WTC11 (cell line): Measurements from ENCODE around the gene LIMS2. TPM values are rescaled to one million over a fixed set of nuclear protein-coding genes. Genes with fewer than 3 reads are reported as not detected.

ENCODE experiments used
- ATAC-seq: fragments of 200-7000 bp; cut with Tn5 transposase; 2 replicates; pipeline ENCODE4 v1.10.0; 2021; ENCODE audit warnings: mild to moderate bottlenecking, moderate library complexity
- CTCF ChIA-PET: fragments of 300-600 bp; sonication (Branson Sonifier 250); formaldehyde crosslinking; loops from one replicate; lab custom pipeline; 2021; ENCODE audit warnings: antibody characterized with exemption; lab: Charles Lee
- POLR2A ChIA-PET: fragments of 350-600 bp; sonication (Branson Sonifier 250); formaldehyde crosslinking; loops from one replicate; lab custom pipeline; 2021; ENCODE audit warnings: antibody characterized with exemption; lab: Charles Lee
- DNase-seq: peaks from one replicate; pipeline ENCODE4 v3.0.0; 2021; ENCODE audit warnings: low spot score
- H3K27ac Mint-ChIP-seq: 2 replicates; pipeline ENCODE4 v1.8.0; 2021; ENCODE audit warnings: mixed read lengths
- H3K27me3 Mint-ChIP-seq: 2 replicates; pipeline ENCODE4 v1.8.0; 2021; ENCODE audit warnings: low read depth, mild to moderate bottlenecking, moderate library complexity, mixed read lengths
- H3K36me3 Mint-ChIP-seq: 2 replicates; pipeline ENCODE4 v1.8.0; 2021; ENCODE audit warnings: mixed read lengths
- H3K4me1 Mint-ChIP-seq: 2 replicates; pipeline ENCODE4 v1.8.0; 2022; ENCODE audit warnings: mixed read lengths
- H3K4me3 Mint-ChIP-seq: 2 replicates; pipeline ENCODE4 v1.8.0; 2021; ENCODE audit warnings: mild to moderate bottlenecking, moderate library complexity, mixed read lengths
- H3K9me3 Mint-ChIP-seq: 2 replicates; pipeline ENCODE4 v1.8.0; 2021; ENCODE audit warnings: mixed read lengths
- ATF1 ChIP-seq: sonication (generic); formaldehyde crosslinking; IDR thresholded peaks from 2 replicates; pipeline ENCODE4 v1.8.1; 2023; ENCODE audit warnings: mild to moderate bottlenecking, moderate library complexity, missing genetic modification reagents
- ESRRA ChIP-seq: sonication (generic); formaldehyde crosslinking; IDR thresholded peaks from 2 replicates; pipeline ENCODE4 v1.8.1; 2022; ENCODE audit warnings: mild to moderate bottlenecking, missing genetic modification reagents, borderline replicate concordance
- GTF2I ChIP-seq: fragments of 250-450 bp; sonication (Bioruptor Pico); conservative IDR thresholded peaks from 2 replicates; pipeline ENCODE4 v1.4.0; 2021; ENCODE audit warnings: mild to moderate bottlenecking
- JAZF1 ChIP-seq: fragments of 250-450 bp; sonication (Bioruptor Pico); IDR thresholded peaks from 2 replicates; pipeline ENCODE4 v1.9.0; 2021; ENCODE audit warnings: moderate library complexity, mild to moderate bottlenecking, inconsistent platforms
- JUN ChIP-seq: sonication (generic); formaldehyde crosslinking; IDR thresholded peaks from 2 replicates; pipeline ENCODE4 v1.8.0; 2023; ENCODE audit warnings: mild to moderate bottlenecking, missing genetic modification reagents
- PREB ChIP-seq: sonication (generic); formaldehyde crosslinking; IDR thresholded peaks from 2 replicates; pipeline ENCODE4 v1.8.1; 2022; ENCODE audit warnings: mild to moderate bottlenecking, missing genetic modification reagents, moderate library complexity, borderline replicate concordance
- TEAD1 ChIP-seq: sonication (generic); formaldehyde crosslinking; IDR thresholded peaks from 2 replicates; pipeline ENCODE4 v1.8.0; 2022; ENCODE audit warnings: mild to moderate bottlenecking, missing genetic modification reagents
- TEAD4 ChIP-seq: sonication (generic); formaldehyde crosslinking; IDR thresholded peaks from 2 replicates; pipeline ENCODE4 v1.8.0; 2022; ENCODE audit warnings: mild to moderate bottlenecking, missing genetic modification reagents
- USF2 ChIP-seq: sonication (generic); formaldehyde crosslinking; IDR thresholded peaks from 2 replicates; pipeline ENCODE4 v1.8.1; 2023; ENCODE audit warnings: mild to moderate bottlenecking, missing genetic modification reagents, moderate library complexity
- ZBTB43 ChIP-seq: sonication (generic); formaldehyde crosslinking; IDR thresholded peaks from 2 replicates; pipeline ENCODE4 v1.8.1; 2023; ENCODE audit warnings: mild to moderate bottlenecking, missing genetic modification reagents
- ZNF263 ChIP-seq: sonication (generic); formaldehyde crosslinking; IDR thresholded peaks from 2 replicates; pipeline ENCODE4 v1.8.1; 2022; ENCODE audit warnings: low read depth, mild to moderate bottlenecking, moderate library complexity, missing genetic modification reagents
- ZNF532 ChIP-seq: fragments of 250-450 bp; sonication (Bioruptor Pico); IDR thresholded peaks from 2 replicates; pipeline ENCODE4 v1.9.0; 2021; ENCODE audit warnings: mild to moderate bottlenecking, borderline replicate concordance
- total RNA-seq: library from RNA; stranded (reverse); gene quantifications from 3 replicates; pipeline ENCODE4 v1.2.3, GENCODE V29; 2021
- TF ChIP-seq, protein P1 (sequence below): sonication (generic); formaldehyde crosslinking; conservative IDR thresholded peaks from 2 replicates; pipeline ENCODE4 v1.8.1; 2023; ENCODE audit warnings: mild to moderate bottlenecking, low read depth, missing genetic modification reagents, moderate library complexity
- TF ChIP-seq, protein P2 (sequence below): sonication (generic); formaldehyde crosslinking; IDR thresholded peaks from 2 replicates; pipeline ENCODE4 v1.8.1; 2022; ENCODE audit warnings: mild to moderate bottlenecking, moderate library complexity, missing genetic modification reagents
- TF ChIP-seq, protein P3 (sequence below): sonication (generic); formaldehyde crosslinking; conservative IDR thresholded peaks from 2 replicates; pipeline ENCODE4 v1.8.1; 2022; ENCODE audit warnings: mild to moderate bottlenecking, missing genetic modification reagents
- TF ChIP-seq, protein P4 (sequence below): sonication (generic); formaldehyde crosslinking; IDR thresholded peaks from 2 replicates; pipeline ENCODE4 v1.8.0; 2023; ENCODE audit warnings: missing genetic modification reagents
- TF ChIP-seq, protein P5 (sequence below): sonication (generic); formaldehyde crosslinking; IDR thresholded peaks from 2 replicates; pipeline ENCODE4 v1.8.0; 2022; ENCODE audit warnings: missing genetic modification reagents

The LIMS2 gene
- total RNA-seq, 1 experiment from 2014 or later, result 2.4 TPM

GRCh38 chr2:127593228-127594115 is 81.9 kb downstream of the LIMS2 start (continued):
- no peak for TF ChIP-seq JAZF1 (CRISPR knock-in tag)
- TF ChIP-seq GTF2I (CRISPR knock-in tag), result no peak
- no peak for TF ChIP-seq USF2
- TF ChIP-seq, protein P1, sequence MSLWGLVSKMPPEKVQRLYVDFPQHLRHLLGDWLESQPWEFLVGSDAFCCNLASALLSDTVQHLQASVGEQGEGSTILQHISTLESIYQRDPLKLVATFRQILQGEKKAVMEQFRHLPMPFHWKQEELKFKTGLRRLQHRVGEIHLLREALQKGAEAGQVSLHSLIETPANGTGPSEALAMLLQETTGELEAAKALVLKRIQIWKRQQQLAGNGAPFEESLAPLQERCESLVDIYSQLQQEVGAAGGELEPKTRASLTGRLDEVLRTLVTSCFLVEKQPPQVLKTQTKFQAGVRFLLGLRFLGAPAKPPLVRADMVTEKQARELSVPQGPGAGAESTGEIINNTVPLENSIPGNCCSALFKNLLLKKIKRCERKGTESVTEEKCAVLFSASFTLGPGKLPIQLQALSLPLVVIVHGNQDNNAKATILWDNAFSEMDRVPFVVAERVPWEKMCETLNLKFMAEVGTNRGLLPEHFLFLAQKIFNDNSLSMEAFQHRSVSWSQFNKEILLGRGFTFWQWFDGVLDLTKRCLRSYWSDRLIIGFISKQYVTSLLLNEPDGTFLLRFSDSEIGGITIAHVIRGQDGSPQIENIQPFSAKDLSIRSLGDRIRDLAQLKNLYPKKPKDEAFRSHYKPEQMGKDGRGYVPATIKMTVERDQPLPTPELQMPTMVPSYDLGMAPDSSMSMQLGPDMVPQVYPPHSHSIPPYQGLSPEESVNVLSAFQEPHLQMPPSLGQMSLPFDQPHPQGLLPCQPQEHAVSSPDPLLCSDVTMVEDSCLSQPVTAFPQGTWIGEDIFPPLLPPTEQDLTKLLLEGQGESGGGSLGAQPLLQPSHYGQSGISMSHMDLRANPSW (CRISPR knock-in tag), result no peak
- TF ChIP-seq, protein P2, sequence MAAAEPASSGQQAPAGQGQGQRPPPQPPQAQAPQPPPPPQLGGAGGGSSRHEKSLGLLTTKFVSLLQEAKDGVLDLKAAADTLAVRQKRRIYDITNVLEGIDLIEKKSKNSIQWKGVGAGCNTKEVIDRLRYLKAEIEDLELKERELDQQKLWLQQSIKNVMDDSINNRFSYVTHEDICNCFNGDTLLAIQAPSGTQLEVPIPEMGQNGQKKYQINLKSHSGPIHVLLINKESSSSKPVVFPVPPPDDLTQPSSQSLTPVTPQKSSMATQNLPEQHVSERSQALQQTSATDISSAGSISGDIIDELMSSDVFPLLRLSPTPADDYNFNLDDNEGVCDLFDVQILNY (CRISPR knock-in tag), result no peak
- no peak for TF ChIP-seq ESRRA
- TF ChIP-seq ZBTB43 (CRISPR knock-in tag), result no peak
- no peak for TF ChIP-seq ATF1 (CRISPR knock-in tag)
- TF ChIP-seq ZNF263 (CRISPR knock-in tag), result no peak
- no peak for TF ChIP-seq TEAD1 (CRISPR knock-in tag)
- TF ChIP-seq TEAD4 (CRISPR knock-in tag), result no peak
- TF ChIP-seq, protein P3, sequence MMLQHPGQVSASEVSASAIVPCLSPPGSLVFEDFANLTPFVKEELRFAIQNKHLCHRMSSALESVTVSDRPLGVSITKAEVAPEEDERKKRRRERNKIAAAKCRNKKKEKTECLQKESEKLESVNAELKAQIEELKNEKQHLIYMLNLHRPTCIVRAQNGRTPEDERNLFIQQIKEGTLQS (CRISPR knock-in tag), result no peak
- no peak for TF ChIP-seq ZNF532 (CRISPR knock-in tag)

DNA sequence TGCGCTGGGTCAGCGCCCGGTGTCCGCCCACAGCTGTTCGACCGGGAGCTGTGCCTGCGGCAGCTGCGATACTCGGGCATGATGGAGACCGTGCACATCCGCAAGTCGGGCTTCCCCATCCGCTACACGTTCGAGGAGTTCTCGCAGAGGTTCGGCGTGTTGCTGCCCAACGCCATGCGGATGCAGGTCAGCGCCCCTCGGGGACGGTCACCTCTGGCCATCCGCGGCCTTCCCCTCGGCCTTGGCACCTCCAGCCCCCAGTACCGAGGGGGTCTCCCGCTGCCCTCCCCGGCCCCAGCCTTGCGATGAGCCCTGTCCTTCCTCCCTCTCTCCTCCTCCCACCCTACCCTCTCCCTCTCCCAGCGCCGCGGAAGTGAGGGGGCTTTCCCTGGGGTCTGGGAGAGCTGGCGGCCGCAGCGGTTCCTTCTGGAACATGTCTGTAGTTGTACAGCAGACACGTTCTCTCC is 82.5 kb downstream of the LIMS2 start:
- H3K4me1 Mint-ChIP-seq, result peaks cover 3% of the 10 kb centered on the region; the same call in 1 of the 2 replicates
- no peak overlapping the region for H3K4me3 Mint-ChIP-seq
- no peaks in the 10 kb centered on the region for H3K9me3 Mint-ChIP-seq
- ChIA-PET CTCF (interaction anchor here (0.8 to 4.7 kb wide), 5 partner anchors 23 to 108 kb away, joined by 3 to 120 read pairs (median 59); partner anchors contain the start of gene SFT2D3), POLR2A (no interaction called here)
- DNase-seq, result no peak
- no peak overlapping the region for H3K27ac Mint-ChIP-seq
- no peaks in the 10 kb centered on the region for H3K36me3 Mint-ChIP-seq
- H3K27me3 Mint-ChIP-seq, result no peaks in the 10 kb centered on the region
- no peak for ATAC-seq
- TF ChIP-seq PREB, result no peak
- TF ChIP-seq, protein P4, sequence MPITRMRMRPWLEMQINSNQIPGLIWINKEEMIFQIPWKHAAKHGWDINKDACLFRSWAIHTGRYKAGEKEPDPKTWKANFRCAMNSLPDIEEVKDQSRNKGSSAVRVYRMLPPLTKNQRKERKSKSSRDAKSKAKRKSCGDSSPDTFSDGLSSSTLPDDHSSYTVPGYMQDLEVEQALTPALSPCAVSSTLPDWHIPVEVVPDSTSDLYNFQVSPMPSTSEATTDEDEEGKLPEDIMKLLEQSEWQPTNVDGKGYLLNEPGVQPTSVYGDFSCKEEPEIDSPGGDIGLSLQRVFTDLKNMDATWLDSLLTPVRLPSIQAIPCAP (CRISPR knock-in tag), result no peak
- no peak for TF ChIP-seq JUN
- TF ChIP-seq, protein P5, sequence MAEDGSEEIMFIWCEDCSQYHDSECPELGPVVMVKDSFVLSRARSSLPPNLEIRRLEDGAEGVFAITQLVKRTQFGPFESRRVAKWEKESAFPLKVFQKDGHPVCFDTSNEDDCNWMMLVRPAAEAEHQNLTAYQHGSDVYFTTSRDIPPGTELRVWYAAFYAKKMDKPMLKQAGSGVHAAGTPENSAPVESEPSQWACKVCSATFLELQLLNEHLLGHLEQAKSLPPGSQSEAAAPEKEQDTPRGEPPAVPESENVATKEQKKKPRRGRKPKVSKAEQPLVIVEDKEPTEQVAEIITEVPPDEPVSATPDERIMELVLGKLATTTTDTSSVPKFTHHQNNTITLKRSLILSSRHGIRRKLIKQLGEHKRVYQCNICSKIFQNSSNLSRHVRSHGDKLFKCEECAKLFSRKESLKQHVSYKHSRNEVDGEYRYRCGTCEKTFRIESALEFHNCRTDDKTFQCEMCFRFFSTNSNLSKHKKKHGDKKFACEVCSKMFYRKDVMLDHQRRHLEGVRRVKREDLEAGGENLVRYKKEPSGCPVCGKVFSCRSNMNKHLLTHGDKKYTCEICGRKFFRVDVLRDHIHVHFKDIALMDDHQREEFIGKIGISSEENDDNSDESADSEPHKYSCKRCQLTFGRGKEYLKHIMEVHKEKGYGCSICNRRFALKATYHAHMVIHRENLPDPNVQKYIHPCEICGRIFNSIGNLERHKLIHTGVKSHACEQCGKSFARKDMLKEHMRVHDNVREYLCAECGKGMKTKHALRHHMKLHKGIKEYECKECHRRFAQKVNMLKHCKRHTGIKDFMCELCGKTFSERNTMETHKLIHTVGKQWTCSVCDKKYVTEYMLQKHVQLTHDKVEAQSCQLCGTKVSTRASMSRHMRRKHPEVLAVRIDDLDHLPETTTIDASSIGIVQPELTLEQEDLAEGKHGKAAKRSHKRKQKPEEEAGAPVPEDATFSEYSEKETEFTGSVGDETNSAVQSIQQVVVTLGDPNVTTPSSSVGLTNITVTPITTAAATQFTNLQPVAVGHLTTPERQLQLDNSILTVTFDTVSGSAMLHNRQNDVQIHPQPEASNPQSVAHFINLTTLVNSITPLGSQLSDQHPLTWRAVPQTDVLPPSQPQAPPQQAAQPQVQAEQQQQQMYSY, result no peak
